ENCODE measurements around the gene FES.

Gene FES

DNA sequence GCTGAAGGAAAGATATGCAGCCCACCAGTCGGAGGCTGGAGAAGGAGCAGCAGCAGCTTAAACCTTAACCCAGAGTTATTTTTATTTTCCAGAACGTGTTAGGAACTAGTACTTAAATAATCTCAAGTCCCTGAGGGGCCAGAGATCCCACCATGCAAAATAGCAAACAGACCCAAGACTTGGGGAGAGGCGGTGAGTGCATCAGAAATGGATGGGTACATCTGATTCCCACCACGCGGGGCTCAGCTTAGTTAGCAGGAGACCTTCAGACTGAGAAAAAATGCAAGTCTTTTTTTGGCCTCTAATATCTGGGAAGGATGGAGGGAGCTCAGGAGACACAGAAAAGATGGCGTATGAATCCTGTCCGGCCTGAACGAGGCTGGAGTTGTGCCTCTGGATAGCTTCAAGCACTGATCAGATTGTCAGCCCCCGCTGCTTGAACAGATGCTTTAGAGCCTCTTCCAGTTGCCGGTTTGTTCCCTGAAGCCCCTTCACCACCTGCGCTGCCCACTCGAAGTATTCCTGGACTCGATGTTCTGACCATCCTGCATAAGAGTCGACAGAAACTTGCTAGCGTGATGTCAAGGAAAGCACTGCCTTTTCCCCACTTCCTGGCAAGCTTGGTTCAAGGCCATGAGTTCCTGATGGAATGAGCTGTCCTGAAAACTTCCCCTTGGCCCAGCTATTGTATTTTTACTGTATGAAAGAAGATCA lies 46.7 kb downstream of the FES start:
- DNase-seq (ENCODE audit: insufficient read length) = no peak
- FAIRE-seq = no peak
- TF ChIP-seq POLR2A (IDR thresholded peaks at IDR 0.05; ENCODE audit: low read depth, low read length) (no peak), TAF1 (IDR thresholded peaks at IDR 0.05; ENCODE audit: borderline replicate concordance, low read depth, low read length) (no peak), POLR2AphosphoS5 (IDR thresholded peaks at IDR 0.05; ENCODE audit: low read depth, low read length) (no peak; the same call in 1 of the 2 replicates)

- DNase-seq (ENCODE audit: insufficient read length) (no peak), FAIRE-seq (no peak)
- no peak for TF ChIP-seq POLR2A (IDR thresholded peaks at IDR 0.05; ENCODE audit: low read depth, low read length)
- TF ChIP-seq TAF1 (IDR thresholded peaks at IDR 0.05; ENCODE audit: borderline replicate concordance, low read depth, low read length) = no peak
- TF ChIP-seq POLR2AphosphoS5 (IDR thresholded peaks at IDR 0.05; ENCODE audit: low read depth, low read length) = no peak
These were observed 47.2 kb downstream of the FES start for GRCh38 chr15:90931575-90931827.

GRCh38 chr15:90931828-90932659 lies 47.7 kb downstream of the FES start, which contains the start of gene HDDC3:
Gene HDDC3 (minus strand): TSS chr15:90932549. CDS start chr15:90932540, 9 bp downstream.
- peak; percentile 85 for DNase-seq (ENCODE audit: insufficient read length)
- FAIRE-seq = peak; percentile 56
- TF ChIP-seq POLR2AphosphoS5 (IDR thresholded peaks at IDR 0.05; ENCODE audit: low read depth, low read length) = 0 out of 2 replicates have a peak, but pooled peaks have one; percentile 30
- peak; percentile 68 for TF ChIP-seq POLR2A (IDR thresholded peaks at IDR 0.05; ENCODE audit: low read depth, low read length)
- TF ChIP-seq TAF1 (IDR thresholded peaks at IDR 0.05; ENCODE audit: borderline replicate concordance, low read depth, low read length) = peak; percentile 82

DNA sequence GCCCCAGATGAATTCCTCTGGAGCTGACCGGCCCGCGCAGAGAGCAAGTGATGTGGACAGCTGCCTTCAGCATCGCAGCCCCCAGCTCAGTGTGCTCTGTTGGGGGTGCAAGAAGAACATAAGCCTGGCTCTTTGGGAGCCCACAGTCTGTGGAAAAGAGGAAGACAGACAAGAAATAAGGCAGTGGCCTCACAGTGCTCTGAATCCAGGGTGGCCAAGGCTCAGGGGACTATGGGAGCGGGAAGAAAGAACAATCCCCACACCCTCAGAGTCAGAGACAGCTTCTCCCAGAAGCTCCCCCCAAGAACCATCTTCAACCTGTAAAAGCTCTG lies 48.3 kb downstream of the FES start:
- DNase-seq (ENCODE audit: insufficient read length) (no peak), FAIRE-seq (no peak)
- TF ChIP-seq POLR2A (IDR thresholded peaks at IDR 0.05; ENCODE audit: low read depth, low read length) = no peak

- DNase-seq (ENCODE audit: insufficient read length) = no peak
- no peak for FAIRE-seq
- TF ChIP-seq TAF1 (IDR thresholded peaks at IDR 0.05; ENCODE audit: borderline replicate concordance, low read depth, low read length) (no peak), POLR2AphosphoS5 (IDR thresholded peaks at IDR 0.05; ENCODE audit: low read depth, low read length) (no peak), POLR2A (IDR thresholded peaks at IDR 0.05; ENCODE audit: low read depth, low read length) (no peak)
These were observed 49.0 kb downstream of the FES start for GRCh38 chr15:90933301-90933700.

GRCh38 chr15:90934256-90934948 lies 50.1 kb downstream of the FES start:
- DNase-seq (ENCODE audit: insufficient read length) (peak; percentile 77), FAIRE-seq (peak; percentile 70)
- no peak for TF ChIP-seq TAF1 (IDR thresholded peaks at IDR 0.05; ENCODE audit: borderline replicate concordance, low read depth, low read length)
- no peak for TF ChIP-seq POLR2AphosphoS5 (IDR thresholded peaks at IDR 0.05; ENCODE audit: low read depth, low read length)
- TF ChIP-seq POLR2A (IDR thresholded peaks at IDR 0.05; ENCODE audit: low read depth, low read length) = no peak

- TF ChIP-seq TAF1 (IDR thresholded peaks at IDR 0.05; ENCODE audit: borderline replicate concordance, low read depth, low read length) (0 out of 2 replicates have a peak, but pooled peaks have one; percentile 36), POLR2AphosphoS5 (IDR thresholded peaks at IDR 0.05; ENCODE audit: low read depth, low read length) (no peak), POLR2A (IDR thresholded peaks at IDR 0.05; ENCODE audit: low read depth, low read length) (peak; percentile 9; the same call in 1 of the 2 replicates)
- DNase-seq (ENCODE audit: insufficient read length) (peak; percentile 96), FAIRE-seq (peak; percentile 90)
These were observed 50.8 kb downstream of the FES start, which contains the start of gene UNC45A for GRCh38 chr15:90934949-90935751. Gene UNC45A (plus strand): TSS chr15:90935285. CDS start chr15:90935325, 40 bp downstream.

DNA sequence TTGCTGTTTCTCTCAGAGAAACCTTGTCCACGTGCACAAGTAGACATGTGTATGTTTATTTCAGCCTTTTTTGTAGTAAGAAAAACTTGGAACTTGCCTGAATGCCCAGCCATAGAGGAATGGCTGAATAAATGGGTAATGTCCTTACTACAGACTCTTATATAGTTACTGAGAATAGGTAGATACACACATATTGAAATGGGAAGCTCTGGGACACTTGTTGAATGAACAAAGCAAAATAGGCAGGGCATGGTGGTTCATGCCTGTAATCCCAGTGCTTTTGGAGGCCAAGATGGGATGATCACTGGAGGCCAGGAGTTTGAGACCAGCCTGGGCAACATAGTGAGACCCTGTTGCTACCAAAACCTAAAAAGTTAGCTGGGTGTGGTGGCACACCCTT lies 52.5 kb downstream of the FES start:
- DNase-seq (ENCODE audit: insufficient read length) (no peak), FAIRE-seq (no peak)
- TF ChIP-seq POLR2A (IDR thresholded peaks at IDR 0.05; ENCODE audit: low read depth, low read length) = no peak
- no peak for TF ChIP-seq TAF1 (IDR thresholded peaks at IDR 0.05; ENCODE audit: borderline replicate concordance, low read depth, low read length)
- TF ChIP-seq POLR2AphosphoS5 (IDR thresholded peaks at IDR 0.05; ENCODE audit: low read depth, low read length) = no peak

- FAIRE-seq (no peak), DNase-seq (ENCODE audit: insufficient read length) (no peak)
- TF ChIP-seq POLR2A (IDR thresholded peaks at IDR 0.05; ENCODE audit: low read depth, low read length) (no peak), TAF1 (IDR thresholded peaks at IDR 0.05; ENCODE audit: borderline replicate concordance, low read depth, low read length) (no peak), POLR2AphosphoS5 (IDR thresholded peaks at IDR 0.05; ENCODE audit: low read depth, low read length) (no peak)
These were observed 54.0 kb downstream of the FES start for GRCh38 chr15:90938261-90938660.

DNA sequence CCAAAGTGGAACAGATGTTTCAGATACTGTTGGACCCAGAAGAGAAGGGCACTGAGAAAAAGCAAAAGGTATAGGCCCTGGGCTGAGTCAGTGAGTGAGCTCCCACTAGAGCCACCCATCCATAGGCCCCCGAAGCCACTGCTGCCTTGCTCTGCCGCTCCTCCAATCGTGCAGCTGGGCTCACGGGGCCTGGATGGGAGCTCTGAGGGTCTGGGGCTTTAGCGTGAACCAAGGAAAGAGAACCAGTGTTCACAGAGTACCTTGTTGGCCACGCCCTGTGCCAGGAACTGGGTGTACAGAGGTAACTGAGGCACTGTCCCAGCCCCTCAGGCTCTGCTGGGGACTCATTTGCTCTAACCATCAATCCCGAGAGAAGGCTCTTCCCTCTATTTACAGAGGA lies 55.5 kb downstream of the FES start:
- FAIRE-seq (no peak), DNase-seq (ENCODE audit: insufficient read length) (no peak)
- TF ChIP-seq TAF1 (IDR thresholded peaks at IDR 0.05; ENCODE audit: borderline replicate concordance, low read depth, low read length) (no peak), POLR2AphosphoS5 (IDR thresholded peaks at IDR 0.05; ENCODE audit: low read depth, low read length) (no peak), POLR2A (IDR thresholded peaks at IDR 0.05; ENCODE audit: low read depth, low read length) (no peak)

- TF ChIP-seq POLR2A (IDR thresholded peaks at IDR 0.05; ENCODE audit: low read depth, low read length) (no peak), TAF1 (IDR thresholded peaks at IDR 0.05; ENCODE audit: borderline replicate concordance, low read depth, low read length) (no peak), POLR2AphosphoS5 (IDR thresholded peaks at IDR 0.05; ENCODE audit: low read depth, low read length) (no peak)
- no peak for FAIRE-seq
- DNase-seq (ENCODE audit: insufficient read length) = no peak
These were observed 56.7 kb downstream of the FES start for GRCh38 chr15:90941038-90941437.
